GM21576 (cell line): Measurements from ENCODE around the gene BCAS3.

Source experiments
- ATAC-seq: cut with Tn5 transposase; IDR thresholded peaks from one replicate; pipeline ENCODE4 v1.9.1; 2021; ENCODE audit warnings: mild to moderate bottlenecking, moderate library complexity; ENCODE audit not compliant: unreplicated experiment

The BCAS3 gene

DNA sequence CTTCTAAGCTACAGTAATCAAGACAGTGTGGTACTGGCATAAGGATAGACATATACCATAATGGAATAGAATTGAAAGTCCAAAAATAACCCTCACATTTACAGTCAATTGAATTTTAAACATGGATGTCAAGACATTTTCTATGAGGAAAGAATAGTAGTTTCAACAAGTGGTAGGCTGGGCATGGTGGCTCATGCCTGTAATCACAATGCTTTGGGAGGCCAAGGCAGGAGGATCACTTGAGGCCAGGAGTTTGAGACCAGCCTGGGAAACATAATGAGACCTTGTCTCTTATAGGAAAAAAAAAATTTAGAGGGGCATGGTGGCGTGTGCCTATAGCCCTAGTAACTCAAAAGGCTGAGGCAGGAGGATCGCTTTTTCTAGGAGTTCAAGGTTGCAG is 599.2 kb downstream of the BCAS3 start:
- ATAC-seq = no peak

DNA sequence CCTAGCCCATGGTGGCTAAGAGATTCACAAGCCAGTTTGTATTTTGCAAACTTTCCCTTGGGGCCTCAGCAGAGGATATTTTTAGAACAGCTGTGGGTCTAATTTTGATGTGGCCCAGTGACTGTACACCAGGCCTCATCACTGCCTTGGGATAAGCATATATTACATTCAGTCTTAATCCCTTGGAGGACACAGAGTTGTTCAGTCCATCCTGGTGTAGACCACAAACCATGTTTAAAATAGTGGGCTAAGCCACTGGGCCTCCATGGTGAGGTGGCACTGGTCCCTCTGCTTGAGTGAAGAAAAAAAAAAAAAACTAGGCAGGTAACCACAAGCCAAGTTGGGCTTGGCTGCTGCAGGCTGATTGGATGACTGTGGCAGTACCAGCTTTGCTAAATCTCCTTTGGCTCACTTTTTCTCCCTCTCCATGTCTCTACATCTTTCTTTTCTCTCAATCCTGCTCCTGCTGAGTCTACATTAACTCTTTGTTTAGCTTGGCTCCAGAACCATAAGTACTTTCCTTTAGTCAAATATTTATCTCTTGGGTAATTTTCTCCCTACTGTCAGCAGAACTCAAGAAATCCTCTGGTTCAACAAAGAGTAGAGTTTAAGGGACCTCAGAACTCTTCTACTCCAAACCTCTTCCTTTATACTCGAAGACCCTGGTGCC is 602.0 kb downstream of the BCAS3 start:
- ATAC-seq = no peak

DNA sequence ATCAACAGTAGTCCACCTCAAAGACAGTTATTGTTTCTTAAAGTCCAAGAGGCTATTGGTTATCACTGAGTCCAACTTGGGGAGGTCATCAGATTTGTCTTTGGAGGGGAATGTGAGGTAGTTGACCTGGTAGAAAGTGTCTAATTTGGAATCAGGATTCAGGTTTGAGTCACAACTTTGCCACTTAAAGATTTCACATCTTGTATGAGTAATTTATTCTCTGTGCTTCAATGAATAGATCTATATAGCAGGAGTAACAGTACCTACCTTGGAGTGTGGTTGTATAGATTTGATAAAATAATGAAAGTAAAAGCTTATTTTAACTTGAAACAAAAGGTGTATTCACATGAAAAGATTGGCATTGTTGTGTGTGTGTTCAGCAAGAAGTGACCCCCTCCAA is 602.7 kb downstream of the BCAS3 start:
- no peak for ATAC-seq

DNA sequence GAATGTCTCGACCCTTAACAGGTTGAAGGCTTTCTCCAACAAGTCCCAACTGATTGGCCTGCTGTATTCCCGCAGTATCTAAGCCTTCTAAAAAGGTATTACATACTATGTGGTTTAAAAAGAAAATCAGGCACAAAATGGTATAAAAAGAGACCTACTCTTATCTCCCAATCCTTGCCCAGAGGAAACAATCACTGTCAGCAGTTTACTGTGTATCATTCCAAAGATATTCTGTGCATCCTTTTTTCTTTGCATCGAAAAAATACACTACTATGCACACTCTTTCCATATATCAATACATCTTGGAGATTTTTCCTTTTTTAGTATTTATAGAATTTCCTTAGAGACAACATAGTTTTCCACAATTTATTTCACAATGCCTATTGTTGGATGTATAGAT is 603.2 kb downstream of the BCAS3 start:
- ATAC-seq = no peak

DNA sequence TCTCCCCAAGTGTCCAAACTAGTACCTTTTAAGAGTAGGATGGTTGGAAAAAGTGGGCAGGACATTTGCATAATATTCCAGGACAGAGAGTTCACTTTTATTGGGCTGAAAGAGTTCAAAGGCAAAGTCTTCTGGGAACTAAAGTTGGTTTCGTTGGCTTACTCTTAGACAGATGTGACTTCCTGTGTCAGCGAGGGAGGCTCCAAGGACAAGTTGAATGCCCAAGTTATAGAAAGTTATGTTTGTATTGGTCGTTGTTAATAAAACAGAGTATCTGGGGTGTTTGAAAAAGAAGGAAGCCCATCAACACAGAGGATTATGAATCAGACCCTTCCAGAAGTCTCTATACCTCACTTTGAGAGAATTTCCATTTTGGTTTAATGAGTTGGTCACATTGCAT is 604.7 kb downstream of the BCAS3 start:
- no peak for ATAC-seq

DNA sequence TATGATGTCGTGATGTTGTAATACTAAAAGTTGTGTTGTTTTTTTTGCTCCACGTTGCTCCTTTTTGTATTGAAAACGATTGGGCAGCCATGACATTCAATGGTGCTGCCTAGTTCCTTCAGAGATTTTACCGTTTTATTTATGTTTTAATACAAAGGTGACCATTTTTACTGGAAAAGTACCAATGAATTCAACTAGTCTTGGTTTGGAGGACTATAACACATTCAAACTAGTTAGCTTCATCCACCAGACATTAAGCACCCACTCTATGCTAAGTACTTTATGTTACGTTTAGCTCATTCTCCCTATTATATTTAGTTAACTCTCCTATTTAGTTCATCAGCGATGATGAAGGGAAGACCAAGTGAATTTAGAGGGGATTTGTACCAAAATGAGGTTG is 605.4 kb downstream of the BCAS3 start:
- ATAC-seq = no peak

DNA sequence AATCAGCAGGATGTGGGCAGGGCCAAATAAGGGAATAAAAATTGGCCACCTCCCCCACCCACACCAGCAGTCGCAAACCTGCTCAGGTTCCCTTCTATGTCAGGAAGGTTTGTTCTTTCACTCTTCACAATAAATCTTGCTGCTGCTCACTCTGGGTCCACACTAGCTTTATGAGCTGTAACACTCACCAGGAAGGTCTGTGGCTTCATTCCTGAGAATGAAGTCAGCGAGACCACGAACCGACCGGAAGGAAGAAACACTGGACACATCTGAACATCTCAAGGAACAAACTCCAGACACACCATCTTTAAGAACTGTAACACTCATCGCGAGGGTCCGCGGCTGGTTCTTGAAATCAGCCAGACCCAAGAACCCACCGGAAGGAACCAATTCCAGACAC is 606.5 kb downstream of the BCAS3 start:
- ATAC-seq = no peak

DNA sequence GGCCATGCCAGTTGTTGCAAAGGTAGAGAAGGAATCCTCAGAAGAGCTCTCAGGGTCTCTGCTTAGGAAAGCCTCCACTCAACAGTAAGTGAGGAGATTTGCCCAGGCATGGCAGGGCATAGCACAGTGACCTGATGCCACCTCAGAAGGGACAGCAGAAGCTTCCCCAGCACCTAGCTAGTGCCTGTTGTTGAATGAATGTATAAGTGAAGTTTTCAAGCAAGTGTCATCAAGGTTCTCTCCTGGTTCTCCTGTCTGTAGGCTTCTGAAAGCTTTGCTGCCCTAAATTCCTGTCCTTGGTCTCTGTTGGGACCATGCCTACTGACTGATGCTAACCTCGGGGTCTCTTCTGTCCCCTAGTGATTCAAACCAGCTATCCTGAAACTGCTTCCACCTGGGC is 607.1 kb downstream of the BCAS3 start:
- no peak for ATAC-seq

DNA sequence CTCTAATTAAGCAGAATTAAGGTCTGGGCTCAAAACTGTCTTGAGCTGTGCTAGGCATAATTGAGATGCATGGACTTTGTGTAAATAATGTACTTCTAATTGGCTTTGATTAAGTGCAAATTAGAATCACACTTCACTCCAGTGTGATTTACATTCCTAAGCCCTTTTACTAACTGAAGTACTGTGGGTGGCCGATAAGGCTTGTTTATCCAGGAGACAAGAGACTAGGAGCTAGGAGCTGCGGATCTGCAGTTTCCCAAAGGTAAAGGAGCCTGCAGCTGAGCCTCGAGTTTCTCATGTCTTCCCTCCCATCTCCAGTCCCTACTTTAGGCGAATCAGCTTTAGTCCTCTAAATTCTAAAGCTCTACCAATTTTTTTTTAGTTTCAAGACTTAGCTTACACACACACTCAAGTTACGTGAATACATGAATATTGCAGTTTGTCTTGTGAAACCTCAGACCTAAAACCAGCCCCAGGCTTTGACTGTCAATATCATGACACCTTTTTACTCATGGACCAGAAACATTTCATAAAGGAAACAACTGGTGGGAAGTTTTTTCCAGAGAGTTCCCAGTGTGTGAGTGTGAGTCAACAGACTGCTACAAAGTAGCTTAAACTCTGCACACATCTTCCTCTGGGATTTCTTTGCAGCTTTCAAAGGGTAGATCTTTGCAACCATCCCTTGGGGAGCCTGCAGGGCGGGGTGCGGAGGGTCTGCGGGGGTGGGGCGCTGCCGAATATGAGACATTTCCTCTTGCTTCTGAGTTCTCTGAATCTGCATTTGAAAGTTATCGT is 608.1 kb downstream of the BCAS3 start:
- ATAC-seq = no peak

DNA sequence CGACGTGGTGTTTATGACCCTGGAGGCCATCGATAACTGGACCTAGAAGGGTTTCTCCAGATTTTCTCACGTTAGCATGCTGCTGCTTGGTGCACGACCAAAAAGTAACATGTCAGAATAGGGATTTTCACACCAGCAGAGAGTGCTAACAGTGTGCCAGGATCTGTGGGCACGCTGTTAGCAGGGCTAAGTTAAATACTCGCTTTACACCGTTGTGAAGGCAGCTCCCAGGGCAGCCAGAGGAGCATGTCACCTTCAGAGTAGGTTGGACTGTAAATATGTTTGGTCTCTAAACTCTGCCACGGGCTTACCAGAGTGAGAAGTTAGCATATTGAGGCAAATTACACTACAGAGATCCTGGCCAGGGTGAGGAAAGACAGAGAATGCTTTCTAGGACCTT is 608.8 kb downstream of the BCAS3 start:
- ATAC-seq = no peak

DNA sequence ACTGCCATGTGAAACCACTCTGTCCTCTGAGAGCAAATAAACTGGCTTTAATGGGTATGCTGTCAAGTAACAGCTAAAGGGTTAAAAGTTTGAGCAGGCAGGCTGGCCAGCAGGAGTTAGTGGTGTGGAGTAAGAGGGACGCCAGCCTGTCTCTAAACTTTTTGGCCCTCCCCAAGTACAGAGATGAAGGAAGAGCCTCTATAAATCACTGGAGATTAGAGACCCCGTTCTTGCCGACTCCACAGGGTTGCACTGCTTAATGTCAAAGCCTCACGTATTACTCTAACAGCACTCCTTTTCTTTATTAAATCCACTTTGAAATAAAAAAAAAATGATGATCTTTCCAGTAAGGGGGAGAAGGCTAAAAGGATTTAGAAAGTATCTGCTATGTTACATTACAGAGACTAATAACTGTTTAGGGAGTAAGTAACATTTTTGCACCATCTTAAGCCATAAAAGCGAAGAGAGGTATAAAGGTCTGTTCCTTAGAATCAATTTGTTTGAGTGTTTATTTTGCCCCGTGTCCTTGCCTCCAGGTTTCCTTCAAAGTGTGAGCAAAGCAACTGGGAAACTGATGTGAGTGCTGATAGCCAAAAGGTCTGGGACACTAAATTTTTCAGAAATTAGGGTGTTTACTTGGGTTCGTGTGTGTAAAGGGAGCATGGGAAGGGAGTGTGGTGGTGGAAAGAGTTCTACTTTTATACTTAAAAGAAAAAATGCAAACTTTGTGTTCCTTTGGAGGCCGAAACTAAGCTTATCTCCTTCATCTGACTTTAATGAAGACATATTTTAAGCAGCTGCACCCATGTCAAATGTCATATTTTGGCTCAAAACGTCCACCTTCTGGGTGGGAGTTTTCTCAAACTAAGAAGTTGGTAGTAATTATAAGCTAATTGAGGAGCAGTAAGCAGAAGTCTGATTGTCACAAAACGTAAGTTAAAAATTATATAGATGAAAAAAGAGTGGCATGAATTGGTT is 612.0 kb downstream of the BCAS3 start:
- no peak for ATAC-seq

DNA sequence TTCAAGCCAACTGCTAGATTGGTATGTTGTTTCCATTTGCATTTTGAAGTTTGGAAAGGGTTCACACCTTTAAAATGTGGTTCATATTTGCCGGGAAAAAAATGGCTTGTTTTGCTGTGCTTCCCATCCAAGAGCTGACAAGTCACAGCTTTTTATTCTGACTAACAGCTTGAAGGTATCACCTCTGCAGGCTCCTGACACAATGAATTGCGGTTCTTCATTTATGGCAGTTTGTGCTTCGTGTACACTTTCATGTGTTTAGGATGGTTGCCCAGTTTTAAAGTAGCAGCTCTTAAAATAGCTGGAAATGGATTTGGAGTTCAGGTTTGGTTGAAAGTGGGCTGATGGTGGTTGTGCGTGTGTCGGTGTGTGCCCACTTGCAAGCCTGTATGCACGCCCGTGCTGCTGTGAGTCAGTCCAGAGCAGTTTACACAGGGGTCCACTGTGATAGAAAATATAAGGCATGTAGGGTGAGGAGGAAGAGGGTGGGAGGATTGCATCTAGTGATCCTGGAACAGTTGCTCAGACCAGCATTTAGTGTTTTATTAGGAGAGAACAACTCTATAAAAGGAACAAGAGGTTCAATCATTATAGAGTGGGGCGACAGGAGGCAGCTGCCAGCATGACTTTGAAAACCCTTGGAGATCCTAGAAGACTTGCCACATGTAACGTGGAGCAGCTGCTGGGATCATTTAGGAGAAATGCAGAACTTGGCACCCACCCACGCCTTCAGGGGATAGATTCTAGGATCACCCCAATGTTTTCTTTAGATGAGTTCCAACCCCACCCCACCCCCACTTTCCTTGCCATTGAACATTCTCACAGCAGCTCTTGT is 614.0 kb downstream of the BCAS3 start:
- no peak for ATAC-seq

DNA sequence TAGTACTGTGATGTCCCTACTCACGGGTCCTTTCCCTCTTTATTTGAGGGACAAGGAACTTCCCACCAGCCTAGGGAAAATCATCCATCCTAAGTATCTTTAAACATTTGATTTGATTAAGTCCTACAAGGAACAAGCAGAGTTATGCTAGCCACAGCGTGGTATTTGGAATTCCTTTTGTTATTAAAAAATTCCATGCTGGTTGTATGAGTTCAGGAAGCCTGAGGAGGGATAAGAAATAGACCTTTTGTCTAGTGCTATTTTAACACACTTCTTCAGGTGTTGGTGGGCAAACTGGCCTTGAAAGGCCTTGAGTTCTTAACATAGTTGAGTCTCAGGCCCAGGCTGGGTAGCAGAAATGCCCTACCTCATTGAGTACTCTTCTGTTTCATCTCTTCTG is 616.6 kb downstream of the BCAS3 start:
- ATAC-seq = no peak

DNA sequence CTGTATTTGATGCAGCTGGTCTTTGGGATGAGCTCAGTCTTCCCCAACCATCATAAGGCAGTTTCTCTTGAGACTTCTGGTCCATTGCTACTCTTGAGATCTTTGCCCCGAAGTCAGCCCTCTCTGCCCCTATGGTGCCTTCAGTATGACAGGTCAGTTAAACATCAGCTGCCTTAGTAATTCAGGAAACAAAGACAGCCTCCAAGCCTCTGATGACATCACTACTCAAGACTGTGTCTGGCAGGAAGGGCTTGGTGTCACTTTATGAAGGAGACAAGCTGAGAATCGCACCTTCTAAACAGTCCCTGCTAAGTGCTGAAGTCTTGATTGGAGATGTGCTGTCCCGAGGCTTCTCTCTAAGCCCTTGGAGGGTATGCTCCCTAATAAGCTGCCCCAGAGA is 617.1 kb downstream of the BCAS3 start:
- ATAC-seq = no peak

DNA sequence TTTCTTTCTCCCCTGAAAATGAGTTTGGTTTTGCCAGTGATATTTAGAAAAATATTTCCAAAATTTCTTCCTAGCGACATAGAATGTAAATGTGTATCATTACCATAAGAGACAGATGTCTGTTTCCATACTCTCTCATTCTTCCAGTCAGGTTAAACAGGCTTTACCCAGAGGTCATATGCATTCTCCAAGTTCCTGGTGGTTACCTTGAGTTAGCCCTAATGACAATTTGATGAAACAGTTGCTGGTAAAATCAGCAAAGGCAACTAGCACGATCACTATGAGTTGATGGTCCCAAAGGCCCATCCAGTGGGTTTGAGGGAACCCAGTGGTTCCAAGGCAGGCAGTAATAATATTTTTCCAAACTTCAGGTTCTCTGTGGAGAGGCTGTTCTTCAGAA is 618.4 kb downstream of the BCAS3 start:
- no peak for ATAC-seq

DNA sequence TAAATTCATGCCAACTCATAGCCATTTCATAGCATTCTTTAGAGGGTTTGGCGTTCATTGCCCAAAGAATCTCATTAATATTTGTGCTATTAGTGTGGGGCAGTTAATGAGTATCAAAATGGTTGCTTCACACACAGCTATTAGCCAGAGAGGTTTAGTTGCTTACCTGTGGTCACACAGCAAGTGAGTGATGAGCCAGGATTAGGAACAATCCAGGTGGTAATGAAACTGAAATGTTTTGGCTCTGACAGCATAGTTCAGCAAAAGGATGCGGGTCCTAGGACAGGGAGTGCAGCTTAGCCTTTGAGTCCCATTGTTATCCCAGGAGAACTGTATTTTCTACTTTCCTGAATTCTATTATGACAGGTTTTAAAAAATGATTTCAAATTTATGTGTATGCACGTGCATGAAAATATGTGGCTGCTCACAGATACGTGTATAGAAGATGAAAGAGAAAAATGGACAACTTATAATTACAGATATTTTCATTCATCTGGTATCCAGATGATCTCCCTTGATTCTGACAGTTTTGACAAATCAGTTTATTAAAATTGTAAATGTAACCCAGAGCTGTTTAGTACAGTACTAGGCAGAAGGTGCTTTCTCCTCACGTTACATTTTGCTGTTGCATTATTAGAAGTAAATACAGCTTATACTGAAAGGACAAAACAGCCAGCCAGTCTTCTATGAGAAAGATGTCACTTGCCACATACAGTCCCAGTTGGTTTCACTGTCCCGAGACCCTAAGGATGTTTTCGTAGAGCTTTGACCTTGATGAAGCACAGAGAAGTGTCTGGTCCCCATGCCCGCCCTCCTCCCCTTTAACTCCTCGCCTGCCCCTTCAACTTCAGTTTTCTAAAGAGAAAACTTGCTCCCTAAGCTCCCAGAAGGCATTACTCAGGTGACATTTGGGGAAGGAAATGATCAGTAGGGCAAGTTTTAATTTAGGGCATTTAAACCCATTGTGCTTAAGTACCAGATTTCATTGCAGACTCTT is 622.2 kb downstream of the BCAS3 start:
- ATAC-seq = no peak

DNA sequence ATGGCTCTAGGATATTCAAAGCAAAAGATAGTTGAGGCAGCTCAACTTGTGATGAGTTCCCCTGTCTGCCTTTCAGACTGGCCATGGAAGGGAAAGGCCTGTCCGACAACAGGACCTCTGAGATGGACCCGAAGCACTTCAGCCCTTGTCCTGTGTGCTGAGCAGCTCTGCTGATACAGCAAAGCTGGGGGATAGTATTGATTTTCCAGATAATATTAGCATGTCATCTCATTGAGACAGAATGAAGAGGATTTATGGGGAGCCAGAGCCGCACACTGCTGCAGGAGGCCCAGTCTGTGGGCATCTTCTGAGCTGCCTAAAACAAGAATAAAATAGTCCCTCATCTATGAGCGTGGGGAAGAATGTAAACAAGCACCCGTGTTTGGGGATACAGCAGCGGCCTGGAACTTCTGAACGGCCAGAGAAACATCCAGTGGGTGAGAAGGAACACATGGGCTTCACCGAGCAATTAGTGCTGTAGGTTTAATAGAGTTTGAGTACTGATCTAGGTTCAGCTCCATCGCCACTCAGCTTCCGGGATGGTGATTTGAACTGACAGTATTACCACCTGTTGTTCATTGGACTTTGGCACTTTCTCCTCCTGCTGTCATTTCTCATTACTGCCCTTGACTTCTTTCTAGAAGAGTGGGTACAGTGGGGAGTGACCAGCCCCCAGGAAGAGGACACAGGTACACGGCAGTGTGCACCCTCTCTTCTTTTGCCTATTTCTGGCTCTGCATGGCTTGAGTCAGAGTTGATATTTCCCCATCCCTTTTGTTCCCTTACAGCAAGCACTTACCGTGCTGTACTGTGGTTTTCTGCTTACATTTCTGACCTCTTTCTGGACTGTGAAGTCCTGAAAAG is 625.5 kb downstream of the BCAS3 start:
- ATAC-seq = no peak

DNA sequence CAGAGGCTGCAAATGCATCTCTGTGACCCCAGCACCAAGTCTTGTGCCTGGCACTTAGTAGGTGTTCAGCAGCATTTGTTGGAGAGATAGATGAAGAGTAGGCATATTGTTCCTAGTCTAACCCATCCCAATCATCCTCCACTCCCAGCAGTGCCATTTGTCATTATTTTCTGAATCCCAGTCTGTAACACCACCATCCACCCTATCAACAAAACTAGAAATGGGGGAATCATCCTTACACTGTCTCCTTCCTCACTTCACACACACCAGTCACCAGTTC is 626.1 kb downstream of the BCAS3 start:
- no peak for ATAC-seq

DNA sequence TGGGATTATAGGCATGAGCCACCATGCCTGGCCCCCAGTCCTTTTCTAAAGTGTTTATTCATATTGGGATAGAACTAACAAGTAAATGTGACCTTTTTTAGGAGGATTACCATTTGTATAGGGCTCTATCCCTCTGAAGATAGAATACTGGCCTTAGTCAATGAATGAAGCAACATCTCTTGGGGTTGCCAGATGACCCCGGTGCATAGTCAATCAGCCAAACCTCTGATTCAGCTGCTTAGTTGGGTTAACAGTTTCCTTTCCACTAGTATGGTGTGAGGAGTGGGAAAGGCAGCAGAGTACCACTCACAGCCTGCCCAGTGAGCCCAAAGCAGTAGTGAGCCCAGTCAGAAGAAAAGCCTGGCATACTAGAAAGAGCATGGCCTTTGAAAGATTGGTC is 627.4 kb downstream of the BCAS3 start:
- no peak for ATAC-seq
